Activated T-cell treated with anti-CD3 and anti-CD28 coated beads for 4 hours (primary cell): ENCODE data around the gene CEP350.

Source experiments
- DNase-seq: peaks from one replicate; pipeline ENCODE4 v3.0.0-alpha.2; 2020

CEP350 gene

DNA sequence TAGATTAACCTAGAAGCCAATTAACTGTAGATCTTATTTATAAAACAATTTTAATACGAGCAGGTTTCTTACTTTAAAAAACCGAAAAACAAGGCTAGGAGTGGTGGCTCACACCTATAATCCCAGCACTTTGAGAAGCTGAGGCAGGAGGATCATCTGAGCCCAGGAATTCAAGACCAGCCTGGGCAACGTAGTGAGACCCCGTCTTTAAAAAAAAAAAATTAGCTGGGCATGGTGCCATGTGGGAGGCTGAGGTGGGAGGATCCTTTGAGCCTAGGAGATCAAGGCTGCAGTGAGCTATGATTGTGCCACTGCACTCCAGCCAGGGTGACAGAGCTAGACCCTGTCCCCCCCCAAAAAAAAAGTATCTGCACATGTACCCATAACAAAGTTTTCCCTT is 110.8 kb downstream of the CEP350 start:
- DNase-seq, result no peak

DNA sequence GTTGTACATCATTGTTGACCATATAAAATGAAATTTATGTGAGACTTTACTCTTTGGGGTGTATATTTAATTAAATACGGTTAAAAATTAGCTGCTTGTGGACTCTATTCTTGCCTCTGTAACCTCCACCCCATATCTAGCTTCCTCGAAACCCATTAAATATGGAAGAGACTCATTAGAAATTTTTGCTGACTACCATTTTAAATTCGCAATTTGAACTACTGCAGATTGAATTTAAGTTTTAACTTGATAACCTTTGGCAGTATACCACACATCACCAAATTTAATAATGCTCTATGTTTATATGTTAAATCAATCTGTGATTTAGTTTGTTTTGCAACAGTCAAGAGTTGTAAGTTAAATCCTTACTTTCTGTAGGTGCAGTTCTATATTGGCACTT is 111.5 kb downstream of the CEP350 start:
- no peak for DNase-seq

DNA sequence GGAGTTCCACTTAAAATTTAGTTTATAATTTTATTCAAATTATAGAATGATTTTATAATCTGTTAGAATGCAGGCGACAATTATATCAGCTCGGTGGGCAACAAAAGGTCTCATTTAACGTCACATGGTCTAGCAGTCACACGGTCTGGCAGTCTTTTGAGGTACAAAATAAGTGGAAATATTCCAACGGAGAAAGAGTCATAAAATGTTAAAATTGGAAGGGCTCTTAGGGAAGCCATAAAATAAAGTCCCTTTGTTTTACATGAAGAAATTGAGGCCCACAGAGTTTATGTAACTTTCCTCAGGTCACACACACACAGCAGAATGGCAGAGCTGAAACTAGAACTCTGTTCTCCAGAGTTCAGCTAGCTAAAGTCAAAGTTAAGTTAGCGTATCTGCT is 115.7 kb downstream of the CEP350 start:
- no peak for DNase-seq

DNA sequence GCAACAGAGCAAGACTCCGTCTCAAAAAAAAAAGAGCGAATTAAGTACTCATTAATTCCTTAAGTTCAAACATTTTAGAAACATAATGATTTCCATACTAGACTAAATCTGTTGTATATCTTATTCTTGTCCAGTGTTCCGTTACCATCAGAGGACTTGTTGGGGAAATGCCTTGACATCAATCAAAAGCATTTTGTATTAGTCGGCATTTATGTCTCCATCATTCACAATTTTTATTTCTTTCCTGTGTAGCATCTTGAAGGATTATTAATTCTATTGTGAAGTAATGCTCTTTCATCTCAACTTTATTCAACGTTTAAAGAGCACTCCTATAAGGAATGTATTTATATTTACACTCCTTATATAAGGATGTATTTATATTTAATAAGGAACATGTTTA is 117.1 kb downstream of the CEP350 start:
- DNase-seq, result no peak

DNA sequence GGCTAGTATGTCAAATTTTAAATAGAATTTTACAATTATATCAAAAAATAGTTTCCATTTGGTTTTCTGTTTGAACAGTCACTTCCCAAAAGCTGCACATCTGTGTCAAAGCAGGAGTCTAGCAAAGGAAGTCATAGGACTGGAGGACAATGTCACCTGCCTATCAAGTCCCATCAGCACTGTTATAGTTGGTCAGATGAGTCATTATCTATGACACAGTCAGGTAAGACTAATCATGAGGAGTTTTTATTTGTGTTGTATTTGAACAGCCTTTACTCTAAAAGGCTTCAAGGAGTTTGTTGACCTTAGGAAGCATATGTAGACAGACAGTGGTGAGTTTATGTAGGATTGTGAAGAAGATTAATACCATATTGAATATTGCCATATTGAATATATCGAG is 125.8 kb downstream of the CEP350 start:
- DNase-seq, result no peak

DNA sequence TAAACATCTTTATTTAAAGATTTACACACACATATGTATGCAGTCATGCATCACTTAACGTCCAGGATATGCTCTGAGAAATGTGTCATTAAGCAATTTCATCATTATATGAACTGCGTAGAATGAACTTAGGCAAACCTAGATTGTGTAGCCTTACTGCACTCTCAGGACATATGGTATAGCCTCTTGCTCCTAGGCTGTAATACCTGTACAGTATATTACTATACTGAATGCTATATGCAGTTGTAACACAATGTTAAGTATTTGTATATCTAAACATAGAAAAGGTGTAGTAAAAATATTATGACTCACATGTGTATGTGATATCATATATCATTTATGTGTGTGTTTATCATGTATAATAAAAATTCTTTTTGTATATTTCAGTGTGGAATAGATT is 126.9 kb downstream of the CEP350 start:
- DNase-seq, result no peak

DNA sequence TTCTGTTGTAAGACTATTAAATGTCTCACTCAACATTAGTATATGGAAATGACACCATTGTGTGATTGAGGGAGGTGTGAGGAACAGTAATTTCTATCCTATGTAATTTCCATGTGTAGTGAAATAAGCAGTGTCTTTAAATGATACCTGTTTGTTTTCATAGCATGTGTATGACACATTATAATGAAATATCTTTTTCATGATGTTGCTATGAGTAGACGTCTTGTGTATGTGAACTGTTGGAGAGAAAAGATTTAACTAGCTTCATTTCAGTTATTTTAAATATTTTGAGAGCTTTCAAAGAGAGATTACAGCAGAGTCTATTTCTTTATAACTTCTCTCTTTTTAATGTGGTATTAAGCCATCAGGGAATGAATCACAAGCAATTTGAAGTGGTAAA is 128.6 kb downstream of the CEP350 start:
- DNase-seq, result no peak

DNA sequence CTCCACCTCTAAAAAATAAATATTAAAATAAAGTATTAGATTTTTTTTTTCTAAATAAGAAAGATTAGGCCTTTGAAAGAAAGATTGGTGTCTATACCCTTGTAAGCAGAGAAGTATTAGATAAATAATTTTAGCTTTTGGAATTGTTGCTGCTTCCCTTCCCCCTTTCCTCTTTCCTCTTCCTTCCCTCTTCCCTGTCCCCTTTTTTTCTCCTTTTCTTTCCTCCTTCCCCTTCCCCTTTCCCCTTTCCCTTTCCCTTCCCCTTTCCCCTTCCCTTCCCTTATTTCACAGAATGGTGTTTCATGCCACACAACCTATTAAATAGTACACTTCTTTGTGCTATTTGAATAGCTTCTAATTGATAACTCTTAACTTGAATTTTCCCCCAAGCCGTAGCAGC is 130.3 kb downstream of the CEP350 start:
- DNase-seq, result no peak

DNA sequence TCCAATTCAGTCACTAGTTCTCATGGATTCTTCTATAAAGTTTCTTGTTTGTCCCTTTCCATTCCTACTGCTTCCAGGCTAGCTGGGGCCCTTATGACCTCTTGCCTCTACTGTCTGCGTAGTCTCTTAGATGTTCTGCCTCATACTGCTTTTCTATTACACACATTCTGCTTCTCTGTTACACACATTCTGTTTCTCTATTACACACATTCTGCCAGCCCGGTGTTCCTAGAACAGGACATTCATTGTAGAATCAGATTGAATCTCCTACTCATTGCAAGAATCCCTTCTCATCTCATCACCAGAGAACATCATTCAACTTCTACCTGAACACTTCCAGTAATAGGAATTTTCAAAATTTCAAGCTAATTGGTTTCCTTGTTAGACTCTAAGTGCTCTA is 130.7 kb downstream of the CEP350 start:
- no peak for DNase-seq

DNA sequence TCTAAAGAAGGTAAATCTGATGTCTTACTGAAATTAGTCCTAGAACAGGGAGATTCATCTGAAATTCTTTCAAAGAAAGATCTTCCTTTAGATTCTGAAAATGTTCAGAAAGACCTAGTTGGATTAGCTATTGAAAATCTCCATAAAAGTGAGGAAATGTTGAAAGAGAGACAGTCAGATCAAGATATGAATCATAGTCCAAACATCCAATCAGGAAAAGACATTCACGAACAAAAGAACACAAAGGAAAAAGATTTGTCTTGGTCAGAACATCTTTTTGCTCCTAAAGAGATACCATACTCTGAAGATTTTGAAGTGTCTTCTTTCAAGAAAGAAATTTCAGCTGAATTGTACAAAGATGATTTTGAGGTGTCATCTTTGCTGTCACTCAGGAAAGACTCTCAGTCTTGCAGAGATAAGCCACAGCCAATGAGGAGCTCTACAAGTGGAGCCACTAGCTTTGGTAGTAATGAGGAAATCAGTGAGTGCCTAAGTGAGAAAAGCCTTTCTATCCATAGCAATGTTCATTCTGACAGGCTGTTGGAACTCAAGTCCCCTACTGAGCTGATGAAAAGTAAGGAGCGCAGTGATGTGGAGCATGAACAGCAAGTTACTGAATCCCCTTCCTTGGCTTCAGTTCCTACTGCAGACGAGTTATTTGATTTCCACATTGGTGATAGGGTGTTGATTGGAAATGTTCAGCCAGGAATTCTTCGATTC is 138.5 kb downstream of the CEP350 start:
- no peak for DNase-seq

DNA sequence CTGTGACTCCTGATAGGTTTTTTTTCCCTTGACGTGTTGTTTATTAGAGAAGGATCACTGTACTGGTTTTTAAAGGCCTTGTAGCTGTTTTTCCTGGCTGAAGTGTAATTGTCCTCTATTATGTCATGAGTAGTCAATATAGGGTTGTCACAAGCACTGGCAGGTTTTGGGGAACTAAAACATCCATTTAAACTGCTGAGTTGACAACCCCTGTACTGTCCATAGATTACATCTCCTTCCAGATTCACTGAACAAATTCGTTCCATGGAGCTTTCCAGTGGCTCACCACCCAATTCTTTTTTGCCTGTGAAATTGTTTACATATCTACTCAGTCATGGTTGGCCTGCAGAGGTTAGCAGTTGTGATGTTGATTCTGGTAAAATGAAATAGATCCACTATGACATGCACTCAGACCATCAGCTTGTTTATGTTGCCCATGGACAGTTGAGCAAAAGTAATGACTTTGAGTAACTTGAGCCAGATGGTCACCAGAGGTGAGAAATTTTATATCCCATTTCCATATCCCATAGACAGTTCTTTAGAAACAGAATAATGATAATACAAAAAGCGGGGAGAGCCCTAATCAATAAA is 140.2 kb downstream of the CEP350 start:
- DNase-seq, result no peak

DNA sequence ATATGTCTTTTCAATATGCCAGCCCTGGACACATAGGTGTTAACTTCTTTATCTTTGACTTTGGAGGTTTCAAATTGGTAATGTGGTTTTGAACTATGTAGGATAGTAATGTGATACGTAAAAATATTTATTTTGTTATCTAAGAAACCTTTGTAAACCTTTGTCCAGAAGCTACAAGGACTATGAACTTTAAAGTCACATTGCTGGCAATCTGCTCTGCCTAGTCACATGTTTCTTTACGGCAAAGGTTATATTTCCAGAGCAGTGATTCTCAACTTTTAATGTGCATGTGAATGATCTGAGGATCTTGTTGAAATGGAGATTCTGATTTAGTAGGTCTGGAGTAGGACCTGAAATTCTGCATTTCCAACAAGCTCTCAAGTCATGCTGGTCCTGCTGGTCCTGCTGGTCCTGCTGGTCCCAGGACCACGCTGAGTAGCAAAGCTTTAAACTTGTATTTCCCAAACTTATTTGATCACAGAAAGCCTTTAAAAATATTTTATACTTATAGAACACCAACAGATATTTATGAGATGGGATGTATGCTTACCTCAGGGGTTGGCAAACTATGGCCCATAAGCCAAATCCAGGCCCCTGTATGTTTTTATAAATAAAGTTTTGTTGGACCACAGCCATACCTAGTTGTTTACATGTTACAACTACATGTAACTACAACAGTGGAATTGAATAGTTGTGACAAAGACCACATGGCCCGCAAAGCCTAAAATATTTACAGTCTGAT is 142.1 kb downstream of the CEP350 start:
- DNase-seq, result no peak

DNA sequence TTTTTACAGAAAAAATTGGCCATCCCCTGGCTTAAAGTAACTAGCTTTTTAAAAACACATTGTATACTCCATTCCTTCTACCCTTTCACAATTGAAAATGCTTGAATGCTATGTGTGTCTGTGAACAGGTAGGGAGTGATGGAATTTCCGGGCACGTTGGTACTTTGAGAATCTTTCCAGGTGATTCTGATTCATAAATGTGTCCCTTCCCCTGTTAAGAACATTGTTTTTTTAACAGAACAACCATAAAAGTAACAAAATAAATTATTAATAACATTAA is 142.7 kb downstream of the CEP350 start:
- no peak for DNase-seq

DNA sequence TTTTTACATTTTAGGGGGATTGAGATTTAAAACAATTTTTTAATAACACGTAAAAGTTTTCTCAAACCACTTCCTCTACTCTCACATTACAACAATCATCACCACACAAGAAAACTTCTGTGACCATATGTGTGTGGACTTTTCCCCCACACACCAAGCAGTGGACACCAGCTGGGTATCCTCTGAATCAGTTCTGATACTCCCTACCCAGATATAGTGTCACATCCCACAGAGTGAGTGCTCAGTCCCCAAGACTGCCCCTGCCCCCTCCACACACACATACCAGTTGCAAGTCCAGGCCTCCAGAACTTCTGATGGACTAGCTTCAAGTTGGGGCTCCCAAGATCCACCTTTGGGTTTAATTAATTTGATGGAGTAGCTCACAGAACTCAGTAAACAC is 146.8 kb downstream of the CEP350 start:
- no peak for DNase-seq

DNA sequence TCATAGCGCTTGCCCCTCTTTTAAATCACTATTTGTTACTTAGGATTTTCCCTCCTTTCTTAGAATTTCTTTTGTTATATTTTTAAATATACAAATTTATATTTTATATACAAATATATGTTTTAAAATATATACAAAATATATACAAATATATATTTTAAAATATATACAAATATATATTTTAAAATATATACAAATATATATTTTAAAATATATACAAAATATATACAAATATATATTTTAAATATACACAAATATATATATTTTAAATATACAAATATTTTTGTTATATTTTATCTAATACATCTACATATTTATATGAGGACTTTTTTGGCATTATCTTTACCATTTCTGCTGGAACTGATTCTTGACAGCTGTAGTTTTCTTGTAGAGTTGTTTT is 149.2 kb downstream of the CEP350 start:
- no peak for DNase-seq

DNA sequence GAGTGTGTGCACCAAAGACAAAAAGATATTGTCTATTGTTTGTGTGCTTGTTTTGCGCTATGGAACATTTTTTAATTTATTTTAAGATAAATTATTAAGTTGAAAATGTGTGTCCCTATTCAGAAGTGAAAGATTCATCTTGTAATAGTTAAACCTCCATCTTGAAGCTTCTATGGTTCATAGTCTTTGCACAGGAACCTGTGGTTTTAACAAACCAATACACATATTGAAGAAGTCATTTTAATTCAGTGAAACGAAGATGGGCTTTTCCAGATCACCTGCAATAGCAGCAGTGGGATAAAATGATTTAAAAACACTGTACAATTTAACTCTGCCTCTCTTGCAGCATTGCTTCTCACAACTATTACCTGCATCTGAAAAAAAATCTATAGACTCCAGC is 157.5 kb downstream of the CEP350 start:
- no peak for DNase-seq

DNA sequence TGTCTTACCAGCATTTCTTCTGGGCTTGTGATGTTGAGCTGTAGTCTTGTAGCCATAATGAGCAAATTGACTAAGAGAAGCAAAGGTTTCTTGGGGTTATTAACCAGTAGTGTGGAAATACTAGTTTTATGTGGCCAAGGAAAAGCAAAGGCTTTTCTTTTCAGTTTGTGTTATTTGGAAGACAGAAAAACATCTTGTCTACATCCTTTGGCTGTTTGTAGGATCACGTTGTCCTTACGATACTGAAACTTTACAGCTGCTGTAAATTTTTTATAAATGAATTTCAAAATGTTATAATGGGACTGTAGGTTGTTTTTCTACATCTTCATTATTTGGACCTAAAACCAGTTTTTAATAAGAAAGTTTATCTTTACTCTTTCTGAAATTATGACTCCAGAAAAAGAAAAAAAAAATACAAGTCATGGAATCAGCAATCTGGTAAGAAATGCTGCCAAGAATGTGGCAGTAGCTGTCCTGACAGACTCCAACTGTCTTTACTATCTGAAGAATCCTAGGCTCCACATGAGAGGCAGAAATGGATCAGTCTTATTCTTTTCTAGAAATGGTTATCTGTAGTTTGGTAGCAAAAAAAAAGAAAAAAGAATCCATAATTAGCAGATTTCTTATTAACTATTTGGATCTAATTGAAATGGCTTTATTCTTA is 158.5 kb downstream of the CEP350 start:
- no peak for DNase-seq

DNA sequence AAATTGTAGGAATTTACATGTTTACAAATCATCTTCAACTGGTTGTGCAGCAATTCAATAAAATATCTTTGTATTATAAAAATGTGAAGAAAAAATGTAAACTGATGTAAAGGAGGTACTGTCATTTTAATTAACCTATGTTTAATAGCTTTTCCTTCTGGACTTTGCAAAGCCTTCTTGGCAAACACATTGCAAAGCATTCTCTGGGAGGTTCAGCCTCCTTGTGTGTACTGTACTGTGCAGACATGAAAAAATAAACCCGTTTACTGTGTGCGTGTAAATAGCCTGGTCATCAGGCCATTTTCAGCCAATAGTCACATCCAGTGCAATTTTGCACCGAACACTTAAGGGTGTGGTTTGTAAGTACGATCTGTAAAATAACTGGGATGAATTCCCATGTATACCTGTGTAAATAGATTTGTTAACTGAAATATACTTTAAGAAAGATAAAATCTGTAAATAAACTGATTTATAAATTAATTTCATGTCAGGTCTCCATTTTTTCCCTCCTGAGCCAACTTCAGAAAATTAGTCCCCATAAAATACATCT is 159.9 kb downstream of the CEP350 start:
- DNase-seq, result no peak

DNA sequence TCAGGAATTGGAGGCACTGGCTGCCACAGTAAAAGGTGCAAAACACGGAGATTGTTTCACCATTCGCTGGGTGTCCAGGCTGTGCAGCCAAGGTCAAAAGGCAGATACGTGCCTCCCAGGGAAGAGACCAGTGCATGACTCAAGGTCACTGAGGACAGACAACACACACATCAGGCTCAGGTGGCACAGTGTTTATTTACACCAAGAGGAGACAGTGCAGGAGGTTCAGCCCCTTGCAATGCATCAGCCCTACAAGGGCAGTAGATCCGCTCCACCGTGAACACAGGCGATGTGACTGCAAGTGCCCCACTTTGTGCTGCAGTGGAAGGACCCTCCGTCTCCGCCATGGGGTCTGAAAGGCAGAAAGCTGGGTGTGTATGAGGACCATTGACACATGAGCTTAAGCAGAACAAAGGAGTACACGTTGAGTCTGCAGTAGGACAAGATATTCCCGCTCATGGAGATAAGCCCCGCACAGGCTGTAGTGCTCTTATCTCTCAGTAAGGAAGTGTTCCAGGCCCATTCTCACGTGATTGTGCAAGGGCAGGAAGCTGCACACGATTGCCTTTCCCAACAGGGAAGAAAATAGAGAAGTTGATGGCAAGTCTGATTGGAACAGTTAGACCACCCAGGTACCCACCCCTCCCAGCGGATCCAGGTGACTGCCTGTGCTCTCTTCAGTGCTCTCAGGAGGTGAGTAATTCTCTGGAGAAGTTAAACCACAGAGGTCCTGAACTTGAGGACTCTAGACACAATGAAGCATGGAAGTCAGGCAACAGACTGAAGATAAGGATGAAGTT is 162.6 kb downstream of the CEP350 start:
- DNase-seq, result no peak

DNA sequence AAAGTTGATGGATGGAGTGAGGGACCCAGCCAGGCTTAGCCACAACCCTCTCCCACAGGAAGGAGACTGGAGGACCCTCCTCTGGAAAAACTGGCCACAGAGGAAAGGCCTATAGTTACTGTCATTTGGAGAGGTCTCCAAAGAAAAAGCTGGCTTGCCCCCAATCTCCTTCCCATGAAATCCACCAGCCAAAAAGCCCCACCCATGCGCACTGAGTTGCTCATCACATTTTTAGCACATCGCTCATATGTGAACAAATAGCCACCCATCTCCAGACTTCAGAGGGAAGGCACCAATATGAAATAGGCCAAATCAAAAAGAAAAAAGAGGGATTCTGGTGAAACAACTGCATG is 163.1 kb downstream of the CEP350 start:
- DNase-seq, result no peak

DNA sequence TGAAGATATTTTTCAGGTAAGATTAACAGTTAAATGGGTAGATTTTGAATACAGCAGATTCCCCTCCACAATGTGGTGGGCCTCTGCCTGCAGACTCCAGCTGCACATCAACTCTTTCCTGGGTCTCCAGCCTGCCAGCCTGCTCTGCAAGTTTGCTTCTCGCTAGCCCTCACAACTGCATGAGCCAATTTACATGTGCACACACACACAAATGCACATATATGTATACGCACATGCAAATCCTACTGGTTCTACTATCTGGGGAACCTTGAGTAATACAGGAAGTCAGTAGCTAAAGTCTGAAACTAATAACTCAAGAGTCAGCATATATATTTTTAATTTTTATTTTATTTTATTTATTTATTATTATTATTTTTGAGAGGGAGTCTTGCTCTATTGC is 165.2 kb downstream of the CEP350 start:
- DNase-seq, result no peak

DNA sequence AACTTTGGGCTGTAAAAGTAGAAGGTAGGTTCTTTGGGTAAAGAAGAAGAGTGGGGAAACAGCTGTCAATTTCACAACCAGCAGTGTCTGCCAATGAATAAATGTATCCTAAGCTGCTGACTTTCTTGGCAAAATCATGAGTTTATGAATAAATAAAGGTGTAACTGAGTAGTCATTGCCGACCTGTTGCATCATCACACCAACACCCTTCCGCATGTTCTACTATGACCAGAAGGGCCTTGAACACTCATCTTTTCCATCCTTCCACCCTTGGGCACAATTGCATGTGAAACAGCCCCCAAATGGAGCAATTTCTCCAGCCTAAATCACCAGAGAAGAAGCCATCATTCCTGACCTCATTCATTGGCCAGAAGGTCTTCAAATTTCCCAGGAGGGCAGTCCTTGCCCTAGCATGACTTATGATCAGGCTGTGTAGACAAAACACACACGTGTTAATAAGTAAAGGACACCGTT is 168.9 kb downstream of the CEP350 start:
- DNase-seq, result no peak

DNA sequence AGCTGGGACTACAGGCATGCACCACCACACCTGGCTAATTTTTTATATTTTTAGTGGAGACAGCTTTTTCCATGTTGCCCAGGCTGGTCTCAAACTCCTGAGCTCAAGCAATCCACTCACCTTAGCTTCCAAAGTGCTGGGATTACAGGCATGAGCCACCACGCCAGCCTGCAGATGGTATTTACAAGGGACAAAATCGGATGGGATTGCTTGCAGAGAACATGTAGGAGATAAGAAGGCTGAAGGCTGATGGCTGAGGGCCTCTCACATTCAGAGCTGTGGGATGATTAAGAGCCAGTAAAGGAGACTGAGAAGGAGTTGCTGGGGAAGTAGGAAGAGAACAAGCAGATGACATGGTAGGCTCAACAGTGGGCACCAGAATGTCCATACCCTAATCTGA is 176.0 kb downstream of the CEP350 start:
- DNase-seq, result no peak
